Measurements from ENCODE around the gene MOB3A.

The MOB3A gene

DNA sequence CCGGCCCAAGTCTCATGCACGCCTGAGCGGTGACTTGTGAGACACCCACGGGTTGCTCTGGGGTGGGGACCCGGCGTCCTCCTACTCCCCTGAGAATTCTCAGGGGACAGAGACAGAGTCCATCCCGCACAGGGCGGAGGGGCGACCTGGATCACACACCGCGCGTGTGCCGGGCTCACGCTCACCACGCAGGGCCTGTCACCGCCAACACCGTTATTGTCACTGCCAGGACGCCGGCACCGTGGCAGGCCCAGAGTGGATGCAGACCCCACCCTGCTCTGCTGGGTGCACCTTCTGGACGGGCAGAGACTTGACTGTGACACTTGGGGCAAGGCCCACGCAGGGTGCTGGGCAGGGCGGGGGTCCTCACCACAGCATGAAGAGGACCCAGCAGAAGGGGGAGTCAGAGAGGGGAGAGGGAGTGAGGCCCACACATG, 16.2 kb downstream of the MOB3A start:
- no peaks in the 10 kb centered on the region for H3K27me3 Mint-ChIP-seq
- peak overlapping the region; percentile 95 for H3K4me3 Mint-ChIP-seq
- no peak for DNase-seq (ENCODE audit: low spot score in 2 of 2)
- no peak for ATAC-seq (replicated peaks; ENCODE audit: extremely low read depth, poor library complexity, severe bottlenecking)
- H3K9me3 Mint-ChIP-seq: no peaks in the 10 kb centered on the region
- H3K27ac Mint-ChIP-seq (ENCODE audit: low read depth): peak overlapping the region; percentile 98
- H3K36me3 Mint-ChIP-seq (ENCODE audit: insufficient read depth): peaks cover 94% of the 10 kb centered on the region
- peaks cover 44% of the 10 kb centered on the region for H3K4me1 Mint-ChIP-seq

DNA sequence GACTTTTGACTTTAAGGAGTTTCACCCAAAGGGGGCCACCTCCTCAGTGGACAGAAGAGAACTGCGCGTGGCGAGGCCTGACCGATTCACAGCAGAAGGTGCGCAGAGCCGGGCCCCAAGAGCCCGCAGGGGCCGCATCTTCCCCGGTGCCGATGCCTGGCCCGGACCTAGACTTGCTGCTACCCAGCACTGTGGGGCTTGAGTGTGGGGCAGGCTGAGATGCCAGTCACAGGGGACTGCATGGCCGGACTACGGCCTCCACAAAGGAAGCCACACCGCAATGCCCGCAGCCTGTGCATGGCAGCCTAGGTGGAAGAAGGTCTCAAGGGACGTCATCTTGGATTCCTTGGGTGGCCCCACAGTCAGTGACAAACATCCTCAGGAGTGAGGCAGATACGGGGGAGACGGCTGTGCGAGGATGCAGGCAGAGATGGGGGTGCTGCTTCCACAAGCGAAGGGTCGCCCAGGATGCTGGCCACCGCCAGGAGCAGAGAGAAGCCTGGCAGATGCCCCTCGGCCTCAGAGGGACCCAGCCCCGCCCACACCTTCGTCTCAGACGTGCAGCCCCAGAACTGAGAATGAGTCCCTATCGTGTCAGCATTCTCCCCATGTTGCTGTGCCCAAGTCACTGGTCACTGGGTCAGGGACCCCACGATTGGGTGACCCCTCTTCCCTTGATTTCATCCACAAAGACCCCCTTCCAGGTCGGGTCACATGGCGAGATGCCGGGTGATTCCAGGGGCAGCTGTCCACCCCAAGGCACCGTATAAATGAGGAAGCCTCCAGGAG, 16.9 kb downstream of the MOB3A start:
- peak overlapping the region; percentile 95 for H3K4me3 Mint-ChIP-seq
- no peaks in the 10 kb centered on the region for H3K27me3 Mint-ChIP-seq
- no peak for DNase-seq (ENCODE audit: low spot score in 2 of 2)
- peaks cover 47% of the 10 kb centered on the region for H3K4me1 Mint-ChIP-seq
- H3K27ac Mint-ChIP-seq (ENCODE audit: low read depth): no peak overlapping the region
- peaks cover 94% of the 10 kb centered on the region for H3K36me3 Mint-ChIP-seq (ENCODE audit: insufficient read depth)
- ATAC-seq (replicated peaks; ENCODE audit: extremely low read depth, poor library complexity, severe bottlenecking): no peak
- no peaks in the 10 kb centered on the region for H3K9me3 Mint-ChIP-seq

DNA sequence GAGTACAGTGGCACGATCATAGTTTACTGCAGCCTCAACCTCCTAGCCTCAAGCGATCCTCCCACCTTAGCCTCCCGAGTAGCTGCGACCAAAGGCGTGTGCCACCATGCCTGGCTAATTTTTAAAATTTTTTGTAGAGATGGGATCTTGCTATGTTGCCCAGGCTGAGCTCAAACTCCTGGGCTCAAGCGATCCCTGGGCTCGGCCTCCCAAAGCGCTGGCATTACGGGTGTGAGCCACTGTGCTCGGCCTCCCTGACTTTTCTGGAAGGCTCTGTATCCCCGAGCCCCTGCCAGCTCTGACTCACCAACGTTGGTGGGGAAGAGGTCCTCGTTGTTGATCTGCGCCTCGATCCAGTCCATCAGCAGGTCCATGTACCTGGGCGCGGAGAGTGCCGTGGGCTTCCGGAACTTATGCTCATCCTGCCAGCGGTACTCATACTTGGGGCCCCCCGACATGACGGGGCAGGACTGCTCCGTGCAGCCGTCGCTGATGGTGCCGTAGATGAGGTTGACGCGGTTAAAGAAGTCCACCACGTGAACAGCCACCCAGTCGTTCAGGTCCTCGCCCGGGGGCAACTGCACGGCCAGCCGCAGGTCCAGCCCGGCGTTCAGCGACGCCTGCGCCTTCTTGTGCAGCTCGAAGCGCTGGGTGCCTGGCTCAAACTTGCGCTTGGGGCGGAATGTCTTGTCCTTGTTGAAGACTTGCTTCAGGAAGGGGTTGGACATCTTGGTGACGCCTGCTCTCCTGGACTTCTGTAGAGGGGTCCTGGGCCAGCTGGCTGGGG, 18.1 kb downstream of the MOB3A start:
- Mint-ChIP-seq H3K4me3 (peak overlapping the region; percentile 95), H3K27ac (ENCODE audit: low read depth) (peak overlapping the region; percentile 57), H3K27me3 (no peaks in the 10 kb centered on the region), H3K9me3 (no peaks in the 10 kb centered on the region), H3K36me3 (ENCODE audit: insufficient read depth) (peaks cover 95% of the 10 kb centered on the region), H3K4me1 (peaks cover 46% of the 10 kb centered on the region)
- DNase-seq (ENCODE audit: low spot score in 2 of 2) (no peak), ATAC-seq (replicated peaks; ENCODE audit: extremely low read depth, poor library complexity, severe bottlenecking) (no peak)

DNA sequence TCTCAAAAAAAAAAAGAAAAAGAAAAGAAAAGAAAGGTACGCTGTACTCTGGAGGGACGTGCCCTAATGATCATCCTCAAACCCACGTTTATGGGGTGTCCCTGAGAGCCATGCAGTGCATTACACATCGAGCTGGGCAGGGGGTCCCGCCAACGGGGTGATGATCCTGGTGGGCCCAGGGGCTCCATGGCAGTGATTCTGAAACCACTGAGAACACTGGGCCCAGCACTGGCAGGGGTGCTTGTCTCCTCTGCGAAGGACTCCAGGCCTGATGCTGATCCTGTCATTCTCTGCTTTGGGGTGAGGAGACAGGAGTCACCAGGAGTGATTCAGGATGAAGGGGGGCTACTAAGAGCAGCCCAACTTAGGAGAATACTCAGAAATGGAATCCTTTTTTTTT, 18.7 kb downstream of the MOB3A start:
- H3K9me3 Mint-ChIP-seq: no peaks in the 10 kb centered on the region
- DNase-seq (ENCODE audit: low spot score in 2 of 2) (no peak), ATAC-seq (replicated peaks; ENCODE audit: extremely low read depth, poor library complexity, severe bottlenecking) (no peak)
- peaks cover 46% of the 10 kb centered on the region for H3K4me1 Mint-ChIP-seq
- H3K27me3 Mint-ChIP-seq: no peaks in the 10 kb centered on the region
- H3K36me3 Mint-ChIP-seq (ENCODE audit: insufficient read depth): peaks cover 94% of the 10 kb centered on the region
- H3K27ac Mint-ChIP-seq (ENCODE audit: low read depth): peak overlapping the region; percentile 57
- H3K4me3 Mint-ChIP-seq: no peak overlapping the region

DNA sequence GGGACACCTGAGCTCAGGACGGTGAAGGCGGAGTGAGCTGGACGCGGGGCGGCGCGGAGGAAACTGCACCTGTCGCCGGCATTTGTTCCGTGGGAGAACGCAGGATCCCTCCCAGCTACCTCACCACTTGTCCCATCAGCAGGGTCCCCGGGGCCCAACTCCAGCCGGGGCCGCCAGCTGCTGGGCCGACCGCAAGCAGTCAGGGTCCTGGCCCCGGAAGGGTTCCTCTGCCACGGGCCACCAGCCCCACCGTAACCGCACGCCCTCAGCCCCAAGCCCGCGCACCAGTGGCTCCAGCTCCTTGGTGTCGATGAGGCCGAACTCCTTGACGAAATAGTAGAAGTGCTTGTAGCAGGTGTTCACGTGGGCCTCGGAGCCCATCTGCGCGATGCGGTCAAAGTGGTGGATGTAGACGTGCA, 19.6 kb downstream of the MOB3A start:
- no peak for ATAC-seq (replicated peaks; ENCODE audit: extremely low read depth, poor library complexity, severe bottlenecking)
- Mint-ChIP-seq H3K36me3 (ENCODE audit: insufficient read depth) (peaks cover 94% of the 10 kb centered on the region), H3K27ac (ENCODE audit: low read depth) (peak overlapping the region; percentile 44), H3K9me3 (no peaks in the 10 kb centered on the region), H3K27me3 (no peaks in the 10 kb centered on the region), H3K4me1 (peaks cover 39% of the 10 kb centered on the region), H3K4me3 (no peak overlapping the region)
- no peak for DNase-seq (ENCODE audit: low spot score in 2 of 2)

DNA sequence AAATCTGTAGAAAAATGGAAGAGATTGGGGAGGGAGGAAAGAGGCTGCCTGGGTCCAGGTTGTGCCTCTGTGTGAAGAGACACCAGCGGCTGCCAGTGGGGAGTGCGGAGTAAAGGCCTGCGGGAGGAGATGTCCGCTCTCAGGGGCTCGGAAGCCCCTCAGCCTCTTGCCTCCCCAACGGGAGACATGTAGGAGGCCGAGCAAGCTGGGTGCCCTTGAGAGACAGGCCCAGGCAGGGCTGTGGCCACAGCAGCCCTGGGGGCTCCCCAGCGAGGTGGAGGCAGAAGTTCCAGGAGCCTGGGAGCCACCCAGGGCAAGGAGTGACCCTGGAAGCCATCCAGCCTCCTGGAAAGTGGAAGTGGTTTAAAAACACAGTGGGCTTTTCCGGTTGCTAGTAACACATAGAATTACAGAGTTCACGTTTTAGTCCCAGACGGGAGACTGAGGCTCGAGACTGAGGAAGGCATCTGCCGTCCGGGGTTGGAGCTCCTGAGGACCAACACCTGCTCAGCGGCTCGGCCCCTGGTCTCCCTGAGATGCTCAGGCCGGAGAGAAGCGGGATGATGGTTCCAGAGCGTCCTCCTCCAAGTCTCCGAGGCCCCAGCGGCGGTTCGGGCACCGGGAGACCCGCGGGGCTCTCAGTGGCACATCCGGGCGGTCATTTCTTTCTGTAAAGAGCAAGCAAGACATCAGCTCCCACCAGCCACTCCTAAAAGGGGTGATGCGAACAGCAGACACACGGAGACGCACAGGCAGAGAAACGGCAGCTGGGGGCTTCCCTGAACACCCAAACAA, 23.2 kb downstream of the MOB3A start:
- Mint-ChIP-seq H3K27me3 (no peaks in the 10 kb centered on the region), H3K36me3 (ENCODE audit: insufficient read depth) (peaks cover 87% of the 10 kb centered on the region), H3K4me1 (peaks cover 25% of the 10 kb centered on the region), H3K4me3 (peak overlapping the region; percentile 25), H3K27ac (ENCODE audit: low read depth) (peak overlapping the region; percentile 85), H3K9me3 (no peaks in the 10 kb centered on the region)
- ATAC-seq (replicated peaks; ENCODE audit: extremely low read depth, poor library complexity, severe bottlenecking): no peak
- no peak for DNase-seq (ENCODE audit: low spot score in 2 of 2)

DNA sequence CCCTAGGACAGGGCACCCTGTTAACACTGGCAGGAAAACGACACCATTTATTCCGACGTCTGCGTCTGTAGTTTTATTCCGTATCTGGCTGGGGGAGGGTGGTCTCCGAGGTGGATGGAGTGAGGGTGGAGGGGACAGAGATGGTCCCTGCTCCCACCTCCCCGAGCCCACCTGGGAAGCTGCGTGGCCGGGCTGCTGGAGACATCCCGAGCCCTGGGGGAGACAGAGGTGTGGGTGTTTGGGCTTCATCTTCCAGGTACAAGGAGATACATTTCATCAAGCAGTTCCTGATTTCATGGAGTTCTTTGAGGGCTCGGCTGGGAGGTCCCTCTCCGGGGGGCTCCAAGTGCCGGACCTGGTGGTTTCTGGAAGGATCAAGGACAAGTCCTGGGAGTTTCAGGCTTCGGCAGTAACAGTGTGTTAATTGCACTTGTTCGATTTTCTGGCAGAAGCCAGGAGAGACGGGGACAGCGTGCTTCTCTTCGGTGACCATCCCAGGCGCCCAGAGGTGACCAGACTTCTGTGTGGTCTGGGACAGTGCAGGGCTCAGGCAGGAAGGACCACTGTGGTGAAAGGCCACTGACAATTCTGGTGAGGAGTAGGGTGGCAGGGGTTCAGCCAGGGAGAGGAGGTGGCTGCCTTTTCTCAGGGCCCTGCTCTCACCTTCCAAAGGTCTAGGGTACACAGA, 25.0 kb downstream of the MOB3A start:
- H3K9me3 Mint-ChIP-seq: no peaks in the 10 kb centered on the region
- H3K27ac Mint-ChIP-seq (ENCODE audit: low read depth): peak overlapping the region; percentile 88
- peaks cover 25% of the 10 kb centered on the region for H3K4me1 Mint-ChIP-seq
- no peaks in the 10 kb centered on the region for H3K27me3 Mint-ChIP-seq
- peak overlapping the region; percentile 37 for H3K4me3 Mint-ChIP-seq
- no peak for DNase-seq (ENCODE audit: low spot score in 2 of 2)
- H3K36me3 Mint-ChIP-seq (ENCODE audit: insufficient read depth): peaks cover 70% of the 10 kb centered on the region
- no peak for ATAC-seq (replicated peaks; ENCODE audit: extremely low read depth, poor library complexity, severe bottlenecking)

DNA sequence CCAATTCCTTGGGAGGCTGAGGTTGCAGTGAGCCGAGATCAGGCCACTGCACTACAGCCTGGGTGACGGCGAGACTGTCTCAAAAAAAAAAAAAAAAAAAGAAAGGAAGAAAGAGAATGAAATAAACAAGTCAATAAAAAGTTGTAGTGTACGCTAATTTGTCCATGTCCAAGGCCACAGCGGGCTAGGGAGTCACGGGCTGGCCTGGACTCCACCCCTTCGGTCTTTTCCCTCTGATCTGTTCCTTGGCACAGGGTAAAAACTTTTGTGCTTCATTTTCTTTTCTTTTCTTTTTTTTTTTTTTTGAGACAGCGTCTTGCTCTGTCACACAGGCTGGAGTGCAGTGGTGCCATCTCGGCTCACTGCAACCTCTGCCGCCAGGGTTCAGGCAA, 25.7 kb downstream of the MOB3A start:
- H3K36me3 Mint-ChIP-seq (ENCODE audit: insufficient read depth): peaks cover 63% of the 10 kb centered on the region
- H3K4me1 Mint-ChIP-seq: peaks cover 25% of the 10 kb centered on the region
- peak overlapping the region; percentile 37 for H3K4me3 Mint-ChIP-seq
- ATAC-seq (replicated peaks; ENCODE audit: extremely low read depth, poor library complexity, severe bottlenecking) (no peak), DNase-seq (ENCODE audit: low spot score in 2 of 2) (no peak)
- H3K9me3 Mint-ChIP-seq: no peaks in the 10 kb centered on the region
- no peaks in the 10 kb centered on the region for H3K27me3 Mint-ChIP-seq
- H3K27ac Mint-ChIP-seq (ENCODE audit: low read depth): peak overlapping the region; percentile 88

DNA sequence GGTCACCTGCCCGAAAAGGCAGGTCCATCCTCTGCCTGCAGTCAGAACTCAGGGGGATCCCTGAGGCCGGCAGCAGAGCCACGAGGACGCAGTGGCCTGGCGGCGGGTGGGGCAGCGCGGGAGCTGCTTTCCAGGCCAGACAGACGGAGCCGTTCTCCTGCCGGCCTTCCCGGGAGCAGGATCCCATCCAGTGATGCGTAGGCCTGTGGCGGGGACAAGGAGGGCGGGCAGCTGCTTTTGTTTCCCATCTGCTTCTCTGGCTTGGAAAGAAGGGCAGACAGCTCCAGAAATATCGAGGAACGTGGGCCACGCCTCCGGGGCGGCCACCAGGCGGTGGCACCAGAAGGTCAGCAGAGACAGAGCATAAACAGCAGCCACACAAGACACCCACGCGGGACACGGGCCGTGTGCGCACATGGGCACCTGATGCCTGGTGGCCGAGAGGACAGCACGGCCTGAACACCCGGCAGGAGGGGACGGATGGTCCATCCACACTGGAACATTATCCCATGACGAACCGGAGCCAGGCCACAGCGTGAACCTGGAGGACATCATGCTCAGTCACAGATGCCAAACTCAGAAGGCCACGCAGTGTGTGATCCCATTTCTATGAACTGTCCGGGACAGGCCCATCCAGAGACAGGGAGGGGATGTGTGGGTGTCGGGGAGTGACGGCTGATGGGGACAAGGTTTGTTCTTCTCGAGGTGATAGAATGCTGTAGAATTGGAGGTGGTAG, 31.2 kb downstream of the MOB3A start:
- Mint-ChIP-seq H3K9me3 (no peaks in the 10 kb centered on the region), H3K4me3 (no peak overlapping the region), H3K27me3 (no peaks in the 10 kb centered on the region), H3K36me3 (ENCODE audit: insufficient read depth) (peaks cover 25% of the 10 kb centered on the region), H3K4me1 (peaks cover 23% of the 10 kb centered on the region), H3K27ac (ENCODE audit: low read depth) (no peak overlapping the region)
- DNase-seq (ENCODE audit: low spot score in 2 of 2) (no peak), ATAC-seq (replicated peaks; ENCODE audit: extremely low read depth, poor library complexity, severe bottlenecking) (no peak)

DNA sequence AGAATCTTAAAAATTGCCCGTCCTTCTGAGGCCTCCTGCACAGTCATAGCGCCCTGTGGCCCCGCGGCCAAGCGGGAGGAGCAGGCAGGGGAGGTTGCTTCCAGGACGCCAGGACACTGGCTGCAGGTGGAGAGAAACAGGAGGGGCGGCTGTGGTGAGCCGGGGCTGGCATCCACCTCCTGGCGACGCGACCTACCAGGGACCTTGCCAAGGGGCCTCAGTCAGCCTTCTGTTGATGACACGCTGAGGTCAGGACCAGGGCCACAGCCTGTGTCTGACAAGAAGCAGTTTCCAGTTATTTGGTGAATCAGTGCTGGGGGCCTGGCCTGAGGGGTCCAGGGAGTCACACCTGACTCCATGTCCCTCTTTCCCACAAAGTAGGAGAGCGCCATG, 31.7 kb downstream of the MOB3A start:
- Mint-ChIP-seq H3K36me3 (ENCODE audit: insufficient read depth) (peaks cover 19% of the 10 kb centered on the region), H3K4me1 (peaks cover 25% of the 10 kb centered on the region), H3K27ac (ENCODE audit: low read depth) (no peak overlapping the region), H3K27me3 (no peaks in the 10 kb centered on the region), H3K4me3 (no peak overlapping the region), H3K9me3 (no peaks in the 10 kb centered on the region)
- ATAC-seq (replicated peaks; ENCODE audit: extremely low read depth, poor library complexity, severe bottlenecking) (no peak), DNase-seq (ENCODE audit: low spot score in 2 of 2) (no peak)

DNA sequence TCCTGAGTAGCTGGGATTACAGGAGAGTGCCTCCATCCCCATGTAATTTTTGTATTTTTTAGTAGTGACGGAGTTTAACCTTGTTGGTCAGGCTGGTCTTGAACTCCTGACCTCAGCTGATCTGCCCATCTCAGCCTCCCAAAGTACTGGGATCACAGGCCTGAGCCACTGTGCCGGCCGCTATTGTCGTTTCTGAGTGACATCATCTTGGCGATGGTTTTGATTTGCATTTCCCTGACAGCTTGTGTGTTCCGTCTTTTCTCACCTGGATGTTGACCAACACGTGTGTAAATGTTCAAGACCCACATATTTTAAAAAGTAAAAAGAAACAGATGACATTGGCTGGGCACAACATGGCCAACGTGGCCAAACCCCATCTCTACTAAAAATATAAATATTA, 32.3 kb downstream of the MOB3A start:
- Mint-ChIP-seq H3K4me3 (no peak overlapping the region), H3K27me3 (no peaks in the 10 kb centered on the region), H3K27ac (ENCODE audit: low read depth) (no peak overlapping the region), H3K4me1 (peaks cover 25% of the 10 kb centered on the region), H3K9me3 (no peaks in the 10 kb centered on the region), H3K36me3 (ENCODE audit: insufficient read depth) (peaks cover 16% of the 10 kb centered on the region)
- ATAC-seq (replicated peaks; ENCODE audit: extremely low read depth, poor library complexity, severe bottlenecking) (no peak), DNase-seq (ENCODE audit: low spot score in 2 of 2) (no peak)

All from central memory CD8-positive, alpha-beta T cell (primary cell).